ENCODE results near the gene IFI44. TPM values are rescaled to one million over a fixed set of nuclear protein-coding genes. Genes with fewer than 3 reads are reported as not detected.

The IFI44 gene
- total and polyA plus RNA-seq, 2 donors from 2014 or later: 21.9 to 42.3 TPM

GRCh38 chr1:78673120-78673519 lies 23.5 kb downstream of the IFI44 start:
- intact Hi-C loops (cut with DNase I): loop anchor here (10.0 kb wide), 1 partner anchor 538 kb away; no protein-coding TSS in a partner anchor
- H3K9ac ChIP-seq (ENCODE audit: low read length in 3 of 3): no peak overlapping the region
- no peaks in the 10 kb centered on the region for H3K36me3 ChIP-seq (ENCODE audit: control insufficient read depth in 2 of 3, insufficient read depth in 3 of 3, low read length in 3 of 3)
- no peaks in the 10 kb centered on the region for H3K9me3 ChIP-seq (ENCODE audit: control insufficient read depth in 2 of 3, insufficient read depth in 1 of 3, low read length in 3 of 3)
- H3K27ac ChIP-seq (ENCODE audit: low read depth in 2 of 2, low read length in 2 of 2): no peak overlapping the region
- DNase-seq (peak in 1 of 5 donors; percentile 27), FAIRE-seq (no peak)
- H3K4me1 ChIP-seq (ENCODE audit: control insufficient read depth in 2 of 3, insufficient read depth in 2 of 3, low read depth in 1 of 3, low read length in 3 of 3): no peaks in the 10 kb centered on the region
- H3K27me3 ChIP-seq (ENCODE audit: control insufficient read depth, insufficient read depth, low read length): no peaks in the 10 kb centered on the region
- TF ChIP-seq CTCF (IDR thresholded peaks at IDR 0.05; ENCODE audit: borderline replicate concordance, extremely low read depth, insufficient read depth): no peak
- H3K4me3 ChIP-seq (ENCODE audit: low read length in 3 of 3): no peak overlapping the region

- H3K36me3 ChIP-seq (ENCODE audit: control insufficient read depth in 2 of 3, insufficient read depth in 3 of 3, low read length in 3 of 3): no peaks in the 10 kb centered on the region
- no peaks in the 10 kb centered on the region for H3K9me3 ChIP-seq (ENCODE audit: control insufficient read depth in 2 of 3, insufficient read depth in 1 of 3, low read length in 3 of 3)
- no peak overlapping the region for H3K9ac ChIP-seq (ENCODE audit: low read length in 3 of 3)
- intact Hi-C loops (cut with DNase I): loop anchor here (10.0 kb wide), 1 partner anchor 542 kb away; no protein-coding TSS in a partner anchor
- FAIRE-seq: peak; percentile 98
- no peaks in the 10 kb centered on the region for H3K27me3 ChIP-seq (ENCODE audit: control insufficient read depth, insufficient read depth, low read length)
- H3K4me3 ChIP-seq (ENCODE audit: low read length in 3 of 3): no peak overlapping the region
- DNase-seq: peak in 3 of 5 donors; percentile 32 to 83 (median 70)
- peak; percentile 73 for TF ChIP-seq CTCF (IDR thresholded peaks at IDR 0.05; ENCODE audit: borderline replicate concordance, extremely low read depth, insufficient read depth)
- H3K4me1 ChIP-seq (ENCODE audit: control insufficient read depth in 2 of 3, insufficient read depth in 2 of 3, low read depth in 1 of 3, low read length in 3 of 3): no peaks in the 10 kb centered on the region
- H3K27ac ChIP-seq (ENCODE audit: low read depth in 2 of 2, low read length in 2 of 2): no peak overlapping the region
These were observed 26.8 kb downstream of the IFI44 start for GRCh38 chr1:78676347-78676982.

GRCh38 chr1:78676993-78677392 lies 27.4 kb downstream of the IFI44 start:
- intact Hi-C loops (cut with DNase I): loop anchor here (10.0 kb wide), 1 partner anchor 542 kb away; no protein-coding TSS in a partner anchor
- no peak overlapping the region for H3K4me3 ChIP-seq (ENCODE audit: low read length in 3 of 3)
- FAIRE-seq: no peak

More at GRCh38 chr1:78676993-78677392, 27.4 kb downstream of the IFI44 start:
- H3K9me3 ChIP-seq (ENCODE audit: control insufficient read depth in 2 of 3, insufficient read depth in 1 of 3, low read length in 3 of 3): no peaks in the 10 kb centered on the region
- H3K27ac ChIP-seq (ENCODE audit: low read depth in 2 of 2, low read length in 2 of 2): no peak overlapping the region
- H3K4me1 ChIP-seq (ENCODE audit: control insufficient read depth in 2 of 3, insufficient read depth in 2 of 3, low read depth in 1 of 3, low read length in 3 of 3): no peaks in the 10 kb centered on the region
- no peak for DNase-seq
- no peak overlapping the region for H3K9ac ChIP-seq (ENCODE audit: low read length in 3 of 3)
- TF ChIP-seq CTCF (IDR thresholded peaks at IDR 0.05; ENCODE audit: borderline replicate concordance, extremely low read depth, insufficient read depth): no peak
- no peaks in the 10 kb centered on the region for H3K27me3 ChIP-seq (ENCODE audit: control insufficient read depth, insufficient read depth, low read length)
- no peaks in the 10 kb centered on the region for H3K36me3 ChIP-seq (ENCODE audit: control insufficient read depth in 2 of 3, insufficient read depth in 3 of 3, low read length in 3 of 3)
